HG03565 (cell line): Measurements from ENCODE around the gene MAB21L2.

Source experiments
- ATAC-seq: cut with Tn5 transposase; IDR thresholded peaks from one replicate; pipeline ENCODE4 v1.9.1; 2021; ENCODE audit warnings: mild to moderate bottlenecking, moderate library complexity; ENCODE audit not compliant: unreplicated experiment

MAB21L2 gene

GRCh38 chr4:150600812-150601445 lies 19.0 kb downstream of the MAB21L2 start:
- no peak for ATAC-seq

DNA sequence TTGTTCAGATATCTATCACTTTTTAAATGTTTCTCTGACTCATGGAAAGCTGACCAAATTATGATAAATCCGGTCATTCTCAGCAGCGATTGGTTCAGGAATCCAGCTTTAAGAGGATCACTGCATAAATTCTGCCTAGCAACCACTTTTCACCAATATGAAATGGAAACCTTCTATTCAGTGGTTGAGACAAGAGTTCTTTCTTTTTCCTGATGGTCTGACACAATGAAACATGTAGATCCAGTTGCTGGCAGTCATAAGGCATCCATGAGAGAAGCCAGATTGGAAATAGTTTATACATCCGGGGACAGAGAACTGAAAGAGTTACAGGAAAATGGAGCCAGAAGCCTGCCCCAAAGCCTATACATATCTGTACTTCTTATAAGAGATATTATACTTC lies 27.2 kb downstream of the MAB21L2 start:
- no peak for ATAC-seq

DNA sequence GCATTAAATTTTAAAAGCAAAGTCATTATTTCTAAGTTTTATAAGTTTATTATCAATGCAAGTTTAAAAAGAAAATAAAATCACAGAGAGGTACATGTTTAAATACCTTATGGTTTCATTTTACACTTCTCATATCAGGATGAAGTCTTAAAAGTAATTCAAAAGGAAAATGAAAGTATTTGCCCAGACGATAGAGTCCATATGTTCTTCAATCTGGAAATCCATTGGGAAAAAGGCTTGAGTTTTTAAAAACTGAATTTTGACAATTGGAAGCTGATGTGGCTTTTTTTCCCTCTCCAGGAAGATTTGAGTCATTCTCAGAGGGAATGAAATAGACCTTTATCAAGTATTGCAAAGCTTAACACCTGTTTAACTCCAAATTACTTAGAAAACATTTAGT lies 37.1 kb downstream of the MAB21L2 start:
- ATAC-seq = no peak

DNA sequence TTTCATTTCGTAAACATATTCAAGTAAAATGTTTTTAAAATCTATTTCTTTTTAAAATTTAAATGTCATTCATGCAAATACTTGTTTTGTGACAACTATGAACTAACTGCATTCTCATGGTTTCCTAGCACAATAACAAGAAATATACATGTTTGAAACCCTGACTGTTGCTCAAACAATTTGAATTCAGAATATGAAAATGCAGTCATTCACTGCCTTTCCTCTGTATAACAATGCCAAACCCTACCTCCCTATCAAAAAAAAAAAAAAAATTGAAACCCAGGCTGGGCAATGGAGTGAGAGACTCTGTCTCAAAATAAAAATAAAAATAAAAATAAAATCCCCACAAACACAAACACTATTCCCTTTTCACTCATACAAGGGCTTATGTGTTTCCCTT lies 42.1 kb downstream of the MAB21L2 start:
- ATAC-seq = no peak

- no peak for ATAC-seq
Observed at GRCh38 chr4:150625033-150625432, 43.1 kb downstream of the MAB21L2 start.

DNA sequence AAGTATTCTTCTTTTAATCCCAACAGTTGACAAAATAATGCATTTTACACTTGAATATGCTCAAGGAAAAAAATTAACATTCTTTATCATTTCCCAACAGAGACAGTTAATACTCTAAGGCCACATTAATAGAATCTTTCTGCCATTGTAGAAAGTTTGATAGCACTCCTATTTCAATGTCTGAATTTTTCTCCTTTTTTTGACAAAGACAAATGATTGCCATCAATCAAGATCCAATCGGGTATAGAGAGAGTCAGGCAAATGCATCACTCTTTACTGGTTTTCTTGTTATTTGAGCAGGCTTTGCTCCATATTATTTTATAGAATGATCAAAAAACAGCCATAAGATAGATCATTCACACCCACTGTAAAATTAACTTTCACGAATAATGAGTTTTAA lies 46.1 kb downstream of the MAB21L2 start:
- no peak for ATAC-seq

DNA sequence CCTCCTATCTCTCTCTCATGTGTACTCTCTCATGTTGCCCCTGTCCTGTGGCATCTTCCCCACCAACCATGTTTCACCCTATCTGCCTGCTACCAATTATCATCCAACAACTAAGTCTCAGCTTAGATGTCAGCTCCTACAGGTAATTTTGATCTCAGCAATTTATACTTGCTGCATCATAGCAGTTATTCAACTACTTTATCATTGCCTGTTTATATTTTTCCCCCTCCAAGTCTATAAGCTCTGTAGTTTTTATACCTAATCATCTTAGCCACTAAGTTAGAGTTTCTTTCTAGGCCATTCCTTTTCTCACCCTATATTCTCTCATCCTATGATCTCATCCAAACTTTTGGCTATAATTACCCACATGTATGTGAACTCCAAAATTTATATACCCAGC lies 50.7 kb downstream of the MAB21L2 start:
- no peak for ATAC-seq
